Urinary bladder (tissue), 4 donors: ENCODE measurements around the gene PAH. TPM values are rescaled to one million over a fixed set of nuclear protein-coding genes. Genes with fewer than 3 reads are reported as not detected.

Experiments
- DNase-seq: peaks from one replicate; pipeline ENCODE4 v3.0.0-alpha.2; 2015; ENCODE audit errors: extremely low spot score
- H3K27ac ChIP-seq: one replicate; pipeline ENCODE4 v1.5.1; 2013; ENCODE audit warnings: low read depth, mild to moderate bottlenecking, moderate library complexity
- H3K36me3 ChIP-seq: one replicate; pipeline ENCODE4 v1.6.1; 2013; ENCODE audit warnings: mild to moderate bottlenecking, moderate library complexity; ENCODE audit not compliant: insufficient read depth
- H3K4me1 ChIP-seq: one replicate; pipeline ENCODE4 v1.6.1; 2013; ENCODE audit warnings: mild to moderate bottlenecking, moderate library complexity; ENCODE audit not compliant: insufficient read depth
- H3K4me3 ChIP-seq: one replicate; pipeline ENCODE4 v1.5.1; 2013; ENCODE audit warnings: low read depth, low read length
- WGBS: extraction: QIAGEN DNeasy Blood & Tissue Kit; methylation state at CpG from one replicate; pipeline ENCODE4 v1.1.7; 2013; 5-methylcytosine and 5-hydroxymethylcytosine counted together
- polyA plus RNA-seq: library from polyadenylated mRNA; stranded (reverse); fragments of 200-250 nt; gene quantifications from one replicate; pipeline ENCODE4 v1.2.3, GENCODE V29; 2013
- total RNA-seq: library from RNA; depleted of rRNA; stranded (reverse); fragments of >200 nt; gene quantifications from one replicate; pipeline ENCODE4 v1.2.3, GENCODE V29; 2014
- donor health status: healthy with polysubstance abuse.
- donor health status: healthy.

PAH gene
- total and polyA plus RNA-seq, 2 donors: 0.37 to 2.3 TPM

DNA sequence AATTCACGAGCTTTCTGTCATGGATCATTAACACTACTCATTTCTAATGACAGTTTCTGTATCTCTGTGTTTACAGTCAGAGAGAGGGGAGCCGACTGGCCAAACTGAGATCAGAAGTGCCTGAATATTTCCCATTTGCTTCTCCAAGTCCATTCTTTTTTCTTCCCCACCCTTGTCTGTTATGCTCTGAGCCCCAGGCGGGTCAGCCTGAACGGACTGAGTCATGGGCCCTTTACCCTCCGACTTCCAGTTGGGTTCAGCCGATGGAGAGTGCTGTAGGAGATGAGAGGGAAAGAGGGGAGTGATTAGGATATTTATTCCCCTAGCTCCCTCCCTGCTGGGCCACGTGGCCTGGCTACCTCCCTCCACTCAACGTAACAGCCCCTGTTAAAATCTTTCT lies 104.7 kb downstream of the PAH start:
- no peaks in the 10 kb centered on the region for H3K36me3 ChIP-seq
- no peak for DNase-seq
- WGBS: 14% methylated on average over 8 of the region's 8 CpGs
- no peaks in the 10 kb centered on the region for H3K4me1 ChIP-seq
- H3K4me3 ChIP-seq: no peak overlapping the region
- no peak overlapping the region for H3K27ac ChIP-seq

DNA sequence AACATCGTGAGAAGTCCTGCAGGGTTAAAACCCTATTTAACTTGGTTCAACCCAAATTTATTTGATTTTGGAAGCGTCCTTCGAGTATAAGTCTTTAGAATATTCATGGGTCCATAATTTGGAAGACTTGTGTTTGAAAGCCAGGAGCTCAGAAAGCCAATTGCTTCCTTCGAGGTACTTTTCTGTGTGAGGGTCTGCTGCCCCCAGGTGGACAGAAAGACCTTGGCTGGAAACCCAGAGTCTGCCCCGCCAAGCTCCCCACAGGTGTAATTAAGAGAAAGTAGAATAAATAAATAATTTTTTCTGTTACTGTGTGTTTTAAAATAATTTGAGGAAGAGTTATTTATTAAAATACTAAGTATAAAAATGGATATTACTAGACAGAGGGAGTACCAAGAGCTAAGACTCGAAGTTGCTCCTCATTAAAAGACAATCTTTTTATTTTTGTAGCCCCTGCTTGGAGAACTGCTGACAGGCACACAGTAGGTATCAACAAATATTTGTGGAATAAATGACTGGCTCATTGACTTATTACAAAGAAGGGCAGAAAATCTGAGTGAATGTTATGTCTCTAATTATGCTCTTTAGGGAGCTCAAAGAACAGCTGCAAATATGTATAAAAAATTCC lies 105.8 kb downstream of the PAH start:
- no peak for DNase-seq
- no peaks in the 10 kb centered on the region for H3K4me1 ChIP-seq
- 31% methylated on average over 6 of the region's 6 CpGs for WGBS
- no peak overlapping the region for H3K27ac ChIP-seq
- H3K4me3 ChIP-seq: no peak overlapping the region
- H3K36me3 ChIP-seq: no peaks in the 10 kb centered on the region

DNA sequence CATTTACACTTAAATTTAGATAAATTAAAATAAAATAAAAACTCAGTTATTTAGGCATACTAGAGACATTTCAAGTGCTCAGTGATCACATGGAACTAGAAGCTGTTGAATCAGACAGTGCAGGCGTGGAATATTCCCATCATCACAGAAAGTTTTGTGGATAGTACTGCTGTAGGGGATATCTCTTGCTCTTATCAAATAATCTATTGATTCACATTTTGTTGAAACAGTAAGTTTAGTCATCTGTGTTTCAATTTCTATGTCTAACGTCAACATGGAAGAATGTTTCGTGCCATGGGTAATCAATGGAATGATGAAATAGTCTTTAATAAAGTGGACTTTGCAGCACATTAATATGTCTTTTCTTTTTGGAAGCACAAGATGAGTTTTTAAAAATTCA lies 108.6 kb downstream of the PAH start:
- Histone ChIP-seq H3K4me1 (no peaks in the 10 kb centered on the region), H3K4me3 (no peak overlapping the region), H3K36me3 (no peaks in the 10 kb centered on the region), H3K27ac (no peak overlapping the region)
- 91% methylated on average over 3 of the region's 3 CpGs for WGBS
- DNase-seq: no peak

GRCh38 chr12:102806592-102806991 lies 110.5 kb downstream of the PAH start:
- Histone ChIP-seq H3K36me3 (no peaks in the 10 kb centered on the region), H3K27ac (no peak overlapping the region), H3K4me3 (no peak overlapping the region), H3K4me1 (no peaks in the 10 kb centered on the region)
- 83% methylated on average over 2 of the region's 2 CpGs for WGBS
- no peak for DNase-seq

DNA sequence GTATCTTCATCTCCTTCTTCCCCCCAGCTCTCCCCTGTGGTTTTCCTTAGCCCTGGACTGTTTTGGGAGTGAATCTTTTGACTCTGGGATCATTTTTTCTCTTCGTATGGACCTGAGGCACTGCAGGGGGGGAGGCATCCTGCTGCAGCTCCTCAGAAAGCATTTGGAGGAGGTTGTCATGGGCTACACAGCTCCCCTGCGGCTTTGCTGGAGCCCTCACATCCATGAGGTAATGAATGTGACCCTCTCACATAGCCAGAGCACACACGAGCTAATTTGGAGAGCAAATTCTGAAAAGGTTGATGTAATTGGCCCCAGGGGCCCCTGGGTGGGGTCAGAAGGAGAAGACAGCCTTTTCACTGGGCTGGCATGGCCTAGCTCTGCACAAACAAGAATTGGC lies 110.9 kb downstream of the PAH start:
- WGBS: 35% methylated on average over 3 of the region's 3 CpGs
- no peak overlapping the region for H3K4me3 ChIP-seq
- no peak overlapping the region for H3K27ac ChIP-seq
- no peaks in the 10 kb centered on the region for H3K4me1 ChIP-seq
- no peak for DNase-seq
- no peaks in the 10 kb centered on the region for H3K36me3 ChIP-seq

DNA sequence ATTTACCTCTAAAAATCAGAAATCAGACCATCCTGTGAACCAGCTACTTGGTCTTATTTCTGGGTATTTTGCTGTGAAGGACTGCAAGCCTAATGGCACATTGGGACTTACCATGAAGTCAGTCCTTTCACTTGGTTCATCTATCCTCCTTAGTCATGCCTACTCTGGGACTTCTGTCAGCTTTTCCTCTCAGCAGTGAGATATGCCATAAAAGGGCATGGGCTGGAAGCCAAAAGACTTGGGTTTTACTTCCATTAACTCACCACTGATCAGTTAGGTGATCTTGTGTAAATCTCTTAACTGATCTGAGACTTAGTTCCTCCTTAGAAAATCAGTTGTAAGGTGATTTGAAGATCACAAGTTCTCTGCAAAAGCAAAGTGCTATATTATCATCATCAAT lies 116.5 kb downstream of the PAH start:
- no peak for DNase-seq
- no peaks in the 10 kb centered on the region for H3K4me1 ChIP-seq
- no peaks in the 10 kb centered on the region for H3K36me3 ChIP-seq
- H3K27ac ChIP-seq: no peak overlapping the region
- H3K4me3 ChIP-seq: no peak overlapping the region

GRCh38 chr12:102799229-102799628 lies 117.8 kb downstream of the PAH start:
- Histone ChIP-seq H3K27ac (no peak overlapping the region), H3K4me3 (no peak overlapping the region), H3K4me1 (no peaks in the 10 kb centered on the region), H3K36me3 (no peaks in the 10 kb centered on the region)
- 73% methylated on average over 9 of the region's 9 CpGs for WGBS
- no peak for DNase-seq

GRCh38 chr12:102797528-102797927 lies 119.5 kb downstream of the PAH start:
- DNase-seq: peak; percentile 7
- H3K27ac ChIP-seq: no peak overlapping the region
- no peak overlapping the region for H3K4me3 ChIP-seq
- H3K4me1 ChIP-seq: no peaks in the 10 kb centered on the region
- H3K36me3 ChIP-seq: no peaks in the 10 kb centered on the region
- 35% methylated on average over 5 of the region's 5 CpGs for WGBS

DNA sequence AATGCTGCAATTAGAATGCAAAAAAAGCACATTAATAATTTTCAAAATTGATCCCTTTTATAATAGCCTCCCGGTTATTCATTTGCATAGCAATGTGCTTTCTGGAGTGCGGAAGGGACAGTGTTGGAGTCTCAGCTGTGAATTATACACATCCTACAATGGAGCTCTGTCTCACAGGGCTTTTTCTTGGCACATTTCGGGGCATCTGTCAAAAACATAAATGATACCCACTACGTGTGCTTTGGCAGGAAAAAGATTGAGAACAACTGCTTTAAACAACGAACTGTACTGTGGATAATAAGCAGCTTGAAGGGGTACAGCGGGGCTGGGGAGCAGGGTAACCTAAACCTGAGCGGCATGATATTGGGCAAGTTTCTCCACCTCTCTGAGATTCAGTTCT lies 123.1 kb downstream of the PAH start:
- Histone ChIP-seq H3K36me3 (no peaks in the 10 kb centered on the region), H3K27ac (no peak overlapping the region), H3K4me1 (no peaks in the 10 kb centered on the region), H3K4me3 (no peak overlapping the region)
- DNase-seq: no peak
- 78% methylated on average over 7 of the region's 7 CpGs for WGBS

Other genes starting within 250 kb of the PAH start
- 0.32 TPM for gene ASCL1, start 40.4 kb upstream of the PAH start, total RNA-seq
- 0.04 TPM for gene ASCL1, start 40.4 kb upstream of the PAH start, polyA plus RNA-seq